Frontal cortex (tissue), 4 donors: ENCODE data around the gene PLAAT4. TPM values are rescaled to one million over a fixed set of nuclear protein-coding genes. Genes with fewer than 3 reads are reported as not detected.
A peak's percentile ranks its signal among the peaks of the same experiment; 100 is the strongest.
"Not testable (repeated sequence)": the region's sequence is repeated elsewhere in the genome, so short reads cannot be mapped to it uniquely, and the experiment has no call there.

Experiments
- DNase-seq, 2 donors: peaks; one replicate each; pipeline ENCODE4 v3.0.0; 2012; ENCODE audit warnings: low spot score in 2 of 2
- FAIRE-seq: peaks from 2 replicates; lab custom pipeline; 2012; peaks lifted over from hg19 to GRCh38; lab: Jason Lieb, UNC
- total RNA-seq: library from RNA; depleted of rRNA; stranded (reverse); fragments of >200 nt; gene quantifications from one replicate; pipeline ENCODE4 v1.2.3, GENCODE V29; 2014
- donor health status: control.
- donor health status: control.
- donor health status: control.

Gene PLAAT4
- total RNA-seq, 1 donor from 2014 or later = 3.3 TPM

- FAIRE-seq = no peak
- no peak for DNase-seq
Measured at GRCh38 chr11:63508745-63509144, 27.9 kb upstream of the PLAAT4 start.

- FAIRE-seq = no peak
Measured at GRCh38 chr11:63510360-63511047, 26.1 kb upstream of the PLAAT4 start.

GRCh38 chr11:63511048-63511748 is 25.4 kb upstream of the PLAAT4 start:
- FAIRE-seq (no peak), DNase-seq (no peak)

More at GRCh38 chr11:63510360-63511047, 26.1 kb upstream of the PLAAT4 start:
- peak; percentile 64 to 75 for DNase-seq

GRCh38 chr11:63512816-63513215 is 23.8 kb upstream of the PLAAT4 start:
- DNase-seq = no peak
- no peak for FAIRE-seq

- no peak for DNase-seq
- FAIRE-seq = no peak
Measured at GRCh38 chr11:63516109-63516508, 20.5 kb upstream of the PLAAT4 start.

GRCh38 chr11:63517156-63517555 is 19.5 kb upstream of the PLAAT4 start:
- DNase-seq = no peak
- FAIRE-seq = no peak

GRCh38 chr11:63518548-63518947 is 18.1 kb upstream of the PLAAT4 start:
- FAIRE-seq (no peak), DNase-seq (no peak)

- no peak for FAIRE-seq
- no peak for DNase-seq
Measured at GRCh38 chr11:63520606-63521170, 15.9 kb upstream of the PLAAT4 start.

- FAIRE-seq (no peak), DNase-seq (no peak)
Measured at GRCh38 chr11:63521896-63522295, 14.7 kb upstream of the PLAAT4 start.

- FAIRE-seq = no peak
Measured at GRCh38 chr11:63523151-63523550, 13.5 kb upstream of the PLAAT4 start.

GRCh38 chr11:63527667-63528066 is 8.9 kb upstream of the PLAAT4 start:
- no peak for DNase-seq
- FAIRE-seq = no peak

More at GRCh38 chr11:63523151-63523550, 13.5 kb upstream of the PLAAT4 start:
- no peak for DNase-seq

GRCh38 chr11:63528156-63528555 is 8.5 kb upstream of the PLAAT4 start:
- not testable (repeated sequence) for DNase-seq, FAIRE-seq

GRCh38 chr11:63528729-63529278 is 7.8 kb upstream of the PLAAT4 start:
- not testable (repeated sequence) for DNase-seq, FAIRE-seq

- FAIRE-seq, DNase-seq: not testable (repeated sequence)
Measured at GRCh38 chr11:63529373-63529772, 7.2 kb upstream of the PLAAT4 start.

- DNase-seq (no peak), FAIRE-seq (no peak)
Measured at GRCh38 chr11:63530021-63530420, 6.6 kb upstream of the PLAAT4 start.

GRCh38 chr11:63531074-63531792 is 5.4 kb upstream of the PLAAT4 start:
- not testable (repeated sequence) for DNase-seq, FAIRE-seq

- DNase-seq = no peak
- no peak for FAIRE-seq
Measured at GRCh38 chr11:63532117-63532516, 4.5 kb upstream of the PLAAT4 start.

GRCh38 chr11:63532799-63533475 is 3.7 kb upstream of the PLAAT4 start:
- FAIRE-seq = no peak

GRCh38 chr11:63534076-63534475 is 2.5 kb upstream of the PLAAT4 start:
- DNase-seq (no peak), FAIRE-seq (no peak)

More at GRCh38 chr11:63532799-63533475, 3.7 kb upstream of the PLAAT4 start:
- no peak for DNase-seq
